DMS53 treated with DMSO at 0.1 percent for 48 hours (cell line): ENCODE data around the gene KLC1.
A peak's percentile ranks its signal among the peaks of the same experiment; 100 is the strongest.
"Not testable (repeated sequence)": the region's sequence is repeated elsewhere in the genome, so short reads cannot be mapped to it uniquely, and the experiment has no call there.

ENCODE experiments used
- DNase-seq: peaks from one replicate; lab custom pipeline; 2025; ENCODE audit not compliant: unreplicated experiment; lab: John Stamatoyannopoulos, UW

KLC1 gene

GRCh38 chr14:103625356-103626095, 3.5 kb upstream of the KLC1 start:
- DNase-seq: peak; percentile 9

GRCh38 chr14:103626146-103626850, 2.7 kb upstream of the KLC1 start:
- peak; percentile 76 for DNase-seq

DNA sequence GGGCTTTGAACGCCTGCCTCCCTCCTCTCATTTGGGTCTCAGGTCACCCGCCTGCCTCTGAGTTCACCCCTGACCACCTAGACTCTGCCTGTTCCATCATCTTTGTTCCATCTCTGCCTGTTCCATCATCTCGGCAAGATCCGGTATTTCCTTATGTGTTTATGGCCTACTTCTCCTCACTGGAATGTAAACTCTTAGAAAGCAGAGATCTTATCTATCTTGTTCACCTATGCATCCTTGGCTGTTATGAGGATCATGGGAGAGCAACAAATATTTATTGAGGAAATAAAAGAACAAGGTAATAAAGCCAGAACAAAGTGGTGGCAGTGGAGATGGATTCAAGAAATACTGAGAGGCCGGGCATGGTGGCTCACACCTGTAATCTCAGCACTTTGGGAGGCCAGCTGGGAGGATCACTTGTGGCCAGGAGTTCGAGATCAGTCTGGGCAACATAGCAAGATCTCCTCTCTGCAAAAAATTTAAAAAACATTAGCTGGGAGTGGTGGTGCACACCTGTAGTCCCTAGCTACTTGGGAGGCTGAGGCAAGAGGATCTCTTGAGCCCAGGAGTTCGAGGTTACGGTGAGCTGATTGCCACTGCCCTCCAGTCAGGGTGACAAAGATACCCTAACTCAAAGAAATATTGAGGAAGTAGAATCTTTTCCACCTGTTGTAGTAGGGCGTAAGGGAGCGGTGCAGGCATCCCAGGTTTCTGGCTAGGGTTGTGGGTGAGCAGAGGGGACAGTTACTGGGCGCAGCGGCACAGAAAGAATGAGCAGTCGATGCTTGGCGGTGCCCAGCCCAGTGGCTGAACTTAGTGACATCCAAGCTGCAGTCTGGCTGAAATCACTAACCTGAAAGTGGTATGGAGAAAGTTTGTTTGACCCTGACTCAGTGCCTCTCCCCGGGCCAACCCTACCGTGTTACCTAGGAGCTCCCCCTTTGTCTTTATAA, 1.7 kb upstream of the KLC1 start:
- no peak for DNase-seq

DNA sequence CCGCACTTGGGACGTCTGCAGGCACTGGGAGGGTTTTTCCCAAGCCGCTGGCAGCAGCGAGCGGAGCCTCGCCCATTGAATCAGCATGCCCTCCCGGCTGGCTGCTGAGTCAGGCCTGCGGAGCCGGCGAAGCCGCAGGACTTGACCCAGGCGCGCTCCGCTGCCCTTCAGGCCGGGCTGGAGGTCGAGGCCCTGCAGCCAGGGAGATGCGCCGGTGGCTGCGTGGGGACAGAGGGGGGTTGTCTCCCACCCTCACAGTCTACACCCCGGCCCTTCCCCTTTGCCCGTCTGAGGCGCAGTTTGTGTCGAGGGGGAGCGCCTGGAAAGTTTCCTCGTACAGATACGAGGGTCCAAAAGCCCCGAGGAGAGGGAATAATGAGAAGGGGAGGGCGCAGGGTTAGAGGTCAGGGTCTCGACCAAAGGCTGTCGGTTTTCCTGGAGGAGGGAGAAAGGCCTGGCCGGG, 759 bp upstream of the KLC1 start:
- DNase-seq: peak; percentile 8

DNA sequence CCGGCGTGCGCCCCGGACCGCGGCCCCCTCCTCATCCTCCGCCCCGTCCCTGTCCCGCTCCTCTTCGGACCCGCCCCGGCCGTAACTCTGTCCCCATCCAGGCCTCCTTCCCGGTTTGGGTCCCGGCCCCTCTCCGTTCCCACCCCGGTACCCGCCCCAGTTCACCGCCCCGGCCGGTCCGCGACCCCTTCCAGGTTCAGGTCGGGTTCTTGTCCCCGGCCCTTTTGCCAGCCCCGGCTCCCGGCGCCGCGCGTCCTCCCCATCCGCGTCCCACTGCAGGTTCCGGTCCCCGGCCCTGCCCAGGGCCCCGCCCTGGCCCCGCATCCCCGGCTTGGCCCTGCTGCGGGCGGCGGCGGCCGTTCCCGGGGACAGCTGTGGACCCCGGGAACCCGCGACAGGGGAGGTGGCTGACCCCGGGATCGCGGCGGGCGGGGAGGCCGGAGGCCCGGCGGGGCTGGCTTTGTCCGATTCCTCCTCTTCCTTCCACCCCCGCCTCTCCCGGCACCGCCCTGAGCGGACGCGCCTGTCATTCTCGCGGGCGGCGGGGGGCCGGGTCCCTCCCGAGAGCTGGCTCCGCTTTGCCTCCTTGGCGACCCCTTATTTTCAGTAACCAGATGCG, 601 bp downstream of the KLC1 start:
- DNase-seq: no peak

DNA sequence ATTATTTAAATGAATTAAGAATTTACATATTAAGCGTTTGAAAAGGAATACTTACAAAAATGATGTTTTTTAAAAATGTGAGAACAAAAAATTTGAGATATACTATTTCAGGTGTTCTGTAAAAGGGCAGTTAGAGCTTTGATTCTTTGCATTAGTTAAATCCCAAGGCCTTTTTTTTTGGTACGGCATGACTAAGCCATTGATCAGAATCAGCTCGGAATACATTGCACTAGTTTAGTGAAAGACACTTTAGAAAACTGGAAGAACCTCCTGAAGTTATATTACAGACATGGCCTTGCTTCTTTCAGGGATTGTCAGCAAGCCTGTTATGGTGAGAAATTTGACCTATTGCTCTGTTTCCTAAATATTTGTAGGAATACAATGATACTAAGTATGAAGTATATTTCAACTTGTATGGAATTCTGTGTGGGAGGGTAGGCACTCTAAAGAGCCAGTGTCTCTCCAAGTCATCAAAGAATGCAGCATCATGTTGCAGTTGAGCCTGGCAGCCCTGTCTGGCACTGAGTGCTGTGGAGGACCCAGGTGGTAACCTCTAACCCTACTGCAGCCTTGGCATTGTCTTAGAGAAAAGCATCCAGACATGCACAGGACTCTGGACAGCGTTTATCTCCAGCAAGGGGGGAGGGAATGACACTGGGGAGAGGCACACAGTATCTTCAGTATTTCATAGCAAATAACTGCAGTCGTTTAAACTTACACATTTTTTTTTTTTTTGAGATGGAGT, 1.5 kb downstream of the KLC1 start:
- DNase-seq: no peak

- DNase-seq: no peak
Observed at GRCh38 chr14:103633391-103633790, 4.4 kb downstream of the KLC1 start.

DNA sequence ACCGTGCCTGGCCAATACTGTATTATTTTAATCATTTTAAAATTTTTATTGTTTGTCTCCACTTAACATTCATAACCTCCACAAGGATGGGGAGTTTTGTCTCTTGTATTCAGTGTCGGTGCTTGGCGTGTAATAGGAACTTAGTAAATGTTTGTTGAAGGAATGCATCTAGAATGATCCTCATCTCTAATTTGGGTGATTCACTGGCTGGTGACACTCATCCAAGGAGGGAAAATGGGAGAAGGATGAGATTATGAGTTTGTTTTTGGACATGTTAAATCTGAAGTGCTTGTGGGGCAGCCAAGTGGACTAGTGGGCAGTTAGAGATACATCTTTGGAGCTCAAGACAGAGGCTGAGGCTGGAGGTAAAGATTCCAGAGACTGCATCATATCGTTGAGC, 5.1 kb downstream of the KLC1 start:
- no peak for DNase-seq

GRCh38 chr14:103638594-103638993, 9.6 kb downstream of the KLC1 start:
- DNase-seq: no peak

- no peak for DNase-seq
Observed at GRCh38 chr14:103641161-103641560, 12.2 kb downstream of the KLC1 start.

DNA sequence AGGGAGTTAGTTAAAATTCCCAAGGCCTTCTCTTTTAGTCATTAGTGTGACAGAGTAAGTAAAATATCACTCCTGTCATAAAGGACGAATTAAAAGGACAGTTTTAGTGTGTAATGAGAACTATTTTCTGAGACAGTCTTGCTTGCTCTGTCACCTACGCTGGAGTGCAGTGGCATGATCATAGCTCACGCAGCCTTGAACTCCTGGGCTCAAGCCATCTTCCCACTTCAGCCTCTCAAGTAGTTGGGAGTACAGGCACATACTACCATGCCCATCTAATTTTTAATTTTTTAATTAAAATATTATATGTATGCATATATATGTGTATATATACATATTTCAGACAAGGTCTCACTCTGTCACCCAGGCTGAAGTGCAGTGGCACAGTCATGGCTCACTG, 17.2 kb downstream of the KLC1 start:
- DNase-seq: no peak

DNA sequence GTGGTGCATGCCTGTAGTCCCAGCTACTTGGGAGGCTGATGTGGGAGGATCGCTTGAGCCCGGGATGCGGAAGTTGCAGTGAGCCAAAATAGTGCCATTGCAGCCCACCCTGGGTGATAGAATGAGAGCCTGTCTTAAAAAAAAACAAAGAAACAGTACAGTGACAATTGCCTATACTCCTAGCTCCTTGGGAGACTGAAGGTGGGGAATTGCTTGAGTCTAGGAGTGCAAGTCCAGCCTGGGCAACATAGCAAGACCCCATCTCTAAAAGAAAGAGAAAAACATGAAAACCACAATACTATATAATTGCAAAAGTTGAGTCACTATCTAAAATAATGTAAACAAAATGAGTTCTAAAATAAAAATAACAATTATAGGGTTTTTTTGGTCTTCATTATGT, 20.0 kb downstream of the KLC1 start:
- no peak for DNase-seq

DNA sequence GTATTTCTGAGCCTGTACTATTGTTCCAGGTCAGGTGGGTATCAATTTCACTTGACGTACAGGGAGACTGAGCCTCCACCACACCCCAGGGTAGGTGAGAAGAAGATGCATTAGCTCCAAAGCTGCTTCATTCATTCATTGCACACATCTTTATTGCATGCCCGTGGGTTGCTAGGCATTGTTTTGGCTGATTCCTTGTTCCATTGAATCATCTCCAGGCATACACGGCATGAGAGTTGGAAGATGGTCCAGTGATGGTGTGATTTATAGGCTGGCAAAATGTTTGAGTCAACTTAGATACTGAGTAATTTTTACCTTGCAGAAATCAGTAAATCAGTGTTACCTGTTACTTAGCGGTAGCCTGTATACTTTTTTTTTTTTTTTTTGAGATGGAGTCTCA, 21.2 kb downstream of the KLC1 start:
- no peak for DNase-seq

GRCh38 chr14:103651585-103651984, 22.6 kb downstream of the KLC1 start:
- DNase-seq: no peak

DNA sequence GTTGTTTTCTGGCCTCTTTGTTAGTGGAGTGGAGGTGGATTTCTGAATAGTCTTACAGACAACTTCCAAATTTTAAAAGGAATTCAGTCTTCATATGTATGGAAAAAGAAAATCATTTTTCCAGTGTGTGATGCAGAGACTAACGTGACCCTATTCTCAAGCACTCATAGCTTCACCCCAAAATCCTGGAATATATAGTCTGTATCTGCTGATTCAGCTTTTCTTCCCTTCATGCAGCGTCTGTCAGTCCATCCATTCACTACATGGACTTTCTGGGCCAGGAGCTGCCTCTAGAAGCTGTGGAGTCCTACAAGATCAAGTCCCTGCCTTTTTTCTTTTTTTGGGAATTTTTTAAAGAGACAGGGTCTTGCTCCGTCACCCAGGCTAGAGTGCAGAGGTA, 23.8 kb downstream of the KLC1 start:
- no peak for DNase-seq

DNA sequence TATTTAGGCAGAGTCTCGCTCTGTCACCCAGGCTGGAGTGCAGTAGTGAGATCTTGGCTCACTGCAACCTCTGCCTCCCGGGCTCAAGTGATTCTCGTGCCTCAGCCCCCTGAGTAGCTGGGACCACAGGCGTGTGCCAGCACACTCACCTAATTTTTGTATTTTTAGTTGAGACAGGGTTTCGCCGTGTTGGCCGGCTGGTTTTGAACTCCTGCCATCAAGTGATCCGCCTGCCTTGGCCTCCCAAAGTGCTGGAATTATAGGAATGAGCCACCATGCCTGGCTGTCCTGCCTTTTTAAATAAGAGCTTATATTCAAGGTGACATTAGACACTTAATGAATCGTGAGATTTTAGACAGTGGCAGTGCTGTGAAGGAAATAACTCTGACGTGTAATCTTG, 24.3 kb downstream of the KLC1 start:
- DNase-seq: not testable (repeated sequence)

- no peak for DNase-seq
Observed at GRCh38 chr14:103653805-103654204, 24.8 kb downstream of the KLC1 start.

DNA sequence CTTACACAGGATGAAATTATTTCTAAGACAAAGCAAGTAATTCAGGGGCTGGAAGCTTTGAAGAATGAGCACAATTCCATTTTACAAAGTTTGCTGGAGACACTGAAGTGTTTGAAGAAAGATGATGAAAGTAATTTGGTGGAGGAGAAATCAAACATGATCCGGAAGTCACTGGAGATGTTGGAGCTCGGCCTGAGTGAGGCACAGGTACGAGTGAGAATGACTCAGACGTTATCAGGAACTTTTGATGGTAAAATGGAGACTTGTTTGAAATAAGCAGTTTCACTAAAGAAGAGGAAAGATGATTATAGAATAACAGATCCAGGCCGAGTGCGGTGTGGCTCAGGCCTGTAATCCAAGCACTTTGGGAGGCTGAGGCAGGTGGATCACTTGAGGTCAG, 25.6 kb downstream of the KLC1 start:
- no peak for DNase-seq

GRCh38 chr14:103656031-103656755, 27.2 kb downstream of the KLC1 start:
- DNase-seq: no peak

DNA sequence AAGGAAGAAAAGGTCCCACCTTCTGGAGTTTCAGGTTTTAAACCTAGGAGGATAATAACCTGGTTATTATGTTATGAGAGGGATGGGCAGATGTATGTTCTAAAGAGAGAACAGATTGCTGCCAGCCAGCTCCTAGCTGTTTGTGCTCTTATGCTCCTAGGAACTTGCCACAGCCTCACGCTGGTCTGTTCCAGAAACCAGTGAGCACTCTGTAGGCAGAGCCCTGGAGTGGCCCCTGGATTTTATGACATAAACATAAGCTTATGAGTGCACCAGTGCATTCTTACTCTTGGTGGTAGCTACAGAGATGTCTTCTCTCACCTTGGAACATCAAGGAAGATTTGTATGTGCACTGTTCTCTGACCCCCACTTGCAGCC, 27.7 kb downstream of the KLC1 start:
- DNase-seq: no peak
